Caco-2 (cell line): ENCODE data around the gene PELI2. TPM values are rescaled to one million over a fixed set of nuclear protein-coding genes. Genes with fewer than 3 reads are reported as not detected.

Experiments
- BruUV-seq: library from RNA; stranded (reverse); fragments of 400-500 nt; replicated peaks from 2 replicates; lab custom pipeline; 2021; lab: Mats Ljungman, UMichigan
- CTCF ChIA-PET: fragments of 300-600 bp; sonication (Branson Sonifier 250); formaldehyde crosslinking; loops from one replicate; lab custom pipeline; 2022; ENCODE audit warnings: antibody characterized with exemption; lab: Charles Lee
- POLR2A ChIA-PET: fragments of 300-600 bp; sonication (Branson Sonifier 250); formaldehyde crosslinking; loops from one replicate; lab custom pipeline; 2022; ENCODE audit warnings: antibody characterized with exemption; lab: Charles Lee
- DNase-seq, 2 experiments: peaks; one replicate each; pipeline versions ENCODE4 v3.0.0 to v3.0.0-alpha.2; 2020 to 2022
- H3K27me3 ChIP-seq: replicated peaks from 2 replicates; pipeline ENCODE4 v1.6.0; 2011; ENCODE audit warnings: low read length; ENCODE audit not compliant: control insufficient read depth, insufficient read depth
- H3K36me3 ChIP-seq: 2 replicates; pipeline ENCODE4 v1.5.1; 2011; ENCODE audit warnings: low read length; ENCODE audit not compliant: control insufficient read depth, insufficient read depth
- H3K4me1 ChIP-seq: fragments of 250-450 bp; sonication (Bioruptor Pico); 2 replicates; pipeline ENCODE4 v1.5.1; 2020; ENCODE audit warnings: mild to moderate bottlenecking
- H3K4me3 ChIP-seq: 2 replicates; pipeline ENCODE4 v1.5.1; 2011; ENCODE audit warnings: low read depth, mild to moderate bottlenecking, control low read depth, low read length
- H3K9me3 ChIP-seq: fragments of 250-450 bp; sonication (Bioruptor Pico); 2 replicates; pipeline ENCODE4 v1.5.1; 2020; ENCODE audit warnings: mild to moderate bottlenecking, moderate library complexity
- H3K27ac Mint-ChIP-seq: one replicate; pipeline ENCODE4 v1.8.0; 2022; ENCODE audit warnings: mixed read lengths; ENCODE audit not compliant: unreplicated experiment
- H3K27me3 Mint-ChIP-seq: one replicate; pipeline ENCODE4 v1.8.0; 2022; ENCODE audit warnings: mixed read lengths; ENCODE audit not compliant: insufficient read depth, unreplicated experiment
- H3K36me3 Mint-ChIP-seq: one replicate; pipeline ENCODE4 v1.8.0; 2022; ENCODE audit warnings: mild to moderate bottlenecking, mixed read lengths; ENCODE audit not compliant: insufficient read depth, unreplicated experiment
- H3K4me1 Mint-ChIP-seq: one replicate; pipeline ENCODE4 v1.8.0; 2022; ENCODE audit warnings: low read depth, mixed read lengths; ENCODE audit not compliant: unreplicated experiment
- H3K4me3 Mint-ChIP-seq: one replicate; pipeline ENCODE4 v1.8.0; 2022; ENCODE audit warnings: mild to moderate bottlenecking, moderate library complexity, mixed read lengths; ENCODE audit not compliant: unreplicated experiment
- H3K9me3 Mint-ChIP-seq: one replicate; pipeline ENCODE4 v1.8.0; 2022; ENCODE audit warnings: mixed read lengths; ENCODE audit not compliant: unreplicated experiment
- CTCF ChIP-seq, 2 experiments: fragments of 200-600 bp in 1 of 2; IDR thresholded peaks; 1 replicate in 1 of 2; 2 replicates in 1 of 2; pipeline versions ENCODE4 v1.5.1 to v1.8.0; 2011 to 2022; ENCODE audit warnings: antibody characterized with exemption in 1 of 2, control low read depth in 1 of 2, inconsistent platforms in 1 of 2, low read depth in 1 of 2, low read length in 1 of 2, mild to moderate bottlenecking in 1 of 2, moderate library complexity in 1 of 2; ENCODE audit not compliant: insufficient read depth in 1 of 2, severe bottlenecking in 1 of 2, unreplicated experiment in 1 of 2
- intact Hi-C: fragments of 100-400 bp; cut with micrococcal nuclease; formaldehyde crosslinking; loops from one replicate; pipeline ENCODE4 v1.10.0; 2022; ENCODE audit not compliant: unreplicated experiment
- total RNA-seq: library from RNA; stranded (reverse); gene quantifications from 2 replicates; pipeline ENCODE4 v1.2.3, GENCODE V29; 2022

The PELI2 gene
- total RNA-seq, 1 experiment from 2014 or later: 8.5 TPM

DNA sequence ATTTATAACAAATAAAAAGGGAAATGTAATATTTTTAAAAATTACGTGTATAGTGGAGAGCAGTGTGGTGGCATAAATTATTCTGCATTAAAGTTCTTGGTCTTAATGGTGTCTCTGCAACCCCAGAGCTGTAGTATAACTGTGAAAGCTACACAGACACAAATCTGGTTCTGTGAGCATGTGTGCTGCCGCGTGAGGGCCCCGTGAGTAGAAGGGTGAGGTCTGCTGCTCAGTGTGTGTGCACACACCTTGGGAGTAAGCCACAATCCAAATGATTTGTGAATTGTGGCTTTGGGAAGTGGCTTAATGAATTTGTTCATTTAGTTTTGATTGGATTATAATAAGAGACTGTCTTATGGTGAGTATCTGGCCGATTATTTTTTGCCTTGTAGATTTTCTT, 16.8 kb downstream of the PELI2 start:
- Histone ChIP-seq H3K27me3 (no peaks in the 10 kb centered on the region), H3K4me1 (no peaks in the 10 kb centered on the region), H3K36me3 (no peaks in the 10 kb centered on the region), H3K9me3 (no peaks in the 10 kb centered on the region), H3K4me3 (no peak overlapping the region)
- Mint-ChIP-seq H3K9me3 (no peaks in the 10 kb centered on the region), H3K36me3 (no peaks in the 10 kb centered on the region), H3K4me1 (no peaks in the 10 kb centered on the region), H3K27me3 (peaks cover 9% of the 10 kb centered on the region), H3K4me3 (no peak overlapping the region), H3K27ac (no peak overlapping the region)
- no peak for TF ChIP-seq CTCF (IDR thresholded peaks at IDR 0.05; ENCODE audit: insufficient read depth in 1 of 2, low read depth in 1 of 2, low read length in 1 of 2, severe bottlenecking in 1 of 2, unreplicated experiment in 1 of 2)
- POLR2A ChIA-PET: no interaction called here
- CTCF ChIA-PET: no interaction called here
- no peak for DNase-seq
- intact Hi-C loops: no loop called here
- no TSS peak for BruUV-seq

DNA sequence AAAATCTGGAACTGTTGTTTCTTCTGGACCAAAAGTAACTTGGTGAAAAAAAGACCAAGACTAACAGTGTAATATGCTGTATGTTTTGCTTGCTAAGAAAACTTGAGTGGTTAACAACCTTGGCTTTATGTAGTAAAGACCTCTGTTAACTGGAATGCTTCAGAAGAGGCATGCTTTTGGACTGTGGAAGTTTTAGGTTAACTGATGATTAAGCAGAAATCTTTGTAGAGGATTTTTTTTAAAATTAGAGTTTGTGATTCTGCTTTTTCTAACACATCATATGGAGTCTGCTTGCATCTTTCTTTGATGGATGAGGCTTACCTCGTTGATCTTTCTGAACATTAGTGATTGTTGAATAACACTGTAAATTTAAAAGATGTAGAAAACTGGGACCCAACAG, 17.5 kb downstream of the PELI2 start:
- TF ChIP-seq CTCF (IDR thresholded peaks at IDR 0.05; ENCODE audit: insufficient read depth in 1 of 2, low read depth in 1 of 2, low read length in 1 of 2, severe bottlenecking in 1 of 2, unreplicated experiment in 1 of 2): no peak
- H3K9me3 Mint-ChIP-seq: no peaks in the 10 kb centered on the region
- Histone ChIP-seq H3K36me3 (no peaks in the 10 kb centered on the region), H3K4me3 (no peak overlapping the region), H3K4me1 (no peaks in the 10 kb centered on the region), H3K9me3 (no peaks in the 10 kb centered on the region), H3K27me3 (no peaks in the 10 kb centered on the region)
- peaks cover 14% of the 10 kb centered on the region for H3K27me3 Mint-ChIP-seq
- no TSS peak for BruUV-seq
- H3K36me3 Mint-ChIP-seq: no peaks in the 10 kb centered on the region
- no peak for DNase-seq
- no peak overlapping the region for H3K27ac Mint-ChIP-seq
- CTCF ChIA-PET: no interaction called here
- no peak overlapping the region for H3K4me3 Mint-ChIP-seq
- POLR2A ChIA-PET: no interaction called here
- H3K4me1 Mint-ChIP-seq: no peaks in the 10 kb centered on the region
- intact Hi-C loops: no loop called here

- no peaks in the 10 kb centered on the region for H3K27me3 ChIP-seq
- CTCF ChIA-PET: no interaction called here
Measured at GRCh38 chr14:56136571-56137452, 18.6 kb downstream of the PELI2 start.

More at GRCh38 chr14:56136571-56137452, 18.6 kb downstream of the PELI2 start:
- POLR2A ChIA-PET: no interaction called here
- H3K9me3 ChIP-seq: no peaks in the 10 kb centered on the region
- H3K36me3 ChIP-seq: no peaks in the 10 kb centered on the region
- no peaks in the 10 kb centered on the region for H3K4me1 Mint-ChIP-seq
- no peak overlapping the region for H3K27ac Mint-ChIP-seq
- DNase-seq: no peak
- no peaks in the 10 kb centered on the region for H3K9me3 Mint-ChIP-seq
- no peaks in the 10 kb centered on the region for H3K4me1 ChIP-seq
- BruUV-seq: no TSS peak
- intact Hi-C loops: no loop called here
- no peak overlapping the region for H3K4me3 ChIP-seq
- no peak overlapping the region for H3K4me3 Mint-ChIP-seq
- TF ChIP-seq CTCF (IDR thresholded peaks at IDR 0.05; ENCODE audit: insufficient read depth in 1 of 2, low read depth in 1 of 2, low read length in 1 of 2, severe bottlenecking in 1 of 2, unreplicated experiment in 1 of 2): no peak
- no peaks in the 10 kb centered on the region for H3K36me3 Mint-ChIP-seq
- H3K27me3 Mint-ChIP-seq: peaks cover 12% of the 10 kb centered on the region
